Femur (tissue), 1 donor: ENCODE measurements around the gene DAB2IP.

Experiments used
- DNase-seq: peaks from one replicate; pipeline ENCODE4 v3.0.0-alpha.2; 2017

The DAB2IP gene

GRCh38 chr9:121766081-121766683 lies 114.7 kb downstream of the DAB2IP start:
- DNase-seq, result no peak

- no peak for DNase-seq
Observed at GRCh38 chr9:121767171-121767769, 115.8 kb downstream of the DAB2IP start.

- no peak for DNase-seq
Observed at GRCh38 chr9:121768416-121769015, 117.1 kb downstream of the DAB2IP start.

- no peak for DNase-seq
Observed at GRCh38 chr9:121769939-121770338, 118.5 kb downstream of the DAB2IP start.

GRCh38 chr9:121770415-121771273 lies 119.2 kb downstream of the DAB2IP start:
- DNase-seq, result no peak

- DNase-seq, result no peak
Observed at GRCh38 chr9:121771418-121771817, 120.0 kb downstream of the DAB2IP start.

- no peak for DNase-seq
Observed at GRCh38 chr9:121771851-121772599, 120.6 kb downstream of the DAB2IP start.

- DNase-seq, result no peak
Observed at GRCh38 chr9:121772600-121773285, 121.3 kb downstream of the DAB2IP start.

- no peak for DNase-seq
Observed at GRCh38 chr9:121773286-121773953, 122.0 kb downstream of the DAB2IP start.

GRCh38 chr9:121773954-121774714 lies 122.7 kb downstream of the DAB2IP start:
- DNase-seq, result no peak

GRCh38 chr9:121774715-121775613 lies 123.5 kb downstream of the DAB2IP start:
- peak; percentile 59 for DNase-seq

GRCh38 chr9:121776001-121776738 lies 124.7 kb downstream of the DAB2IP start:
- DNase-seq, result peak; percentile 13

GRCh38 chr9:121776739-121777637 lies 125.6 kb downstream of the DAB2IP start:
- DNase-seq, result no peak

GRCh38 chr9:121778252-121779225 lies 127.1 kb downstream of the DAB2IP start:
- peak; percentile 18 for DNase-seq

GRCh38 chr9:121779381-121780117 lies 128.1 kb downstream of the DAB2IP start:
- peak; percentile 28 for DNase-seq
